SK-N-MC (cell line): ENCODE data around the gene PDE4B.

Experiments
- EZH2 ChIP-seq: fragments of 200-600 bp; sonication (generic); IDR thresholded peaks from one replicate; pipeline ENCODE4 v1.6.1; 2017; ENCODE audit warnings: antibody characterized with exemption
- POLR2AphosphoS5 ChIP-seq: IDR thresholded peaks from 2 replicates; pipeline ENCODE4 v1.6.1; 2012; ENCODE audit warnings: mild to moderate bottlenecking, low read depth, low read length, borderline replicate concordance

- no peak for TF ChIP-seq EZH2
- no peak for TF ChIP-seq POLR2AphosphoS5
Measured at GRCh38 chr1:66247415-66248208, 454.9 kb downstream of the PDE4B start.
